ENCODE data around the gene ADCY2.

DNA sequence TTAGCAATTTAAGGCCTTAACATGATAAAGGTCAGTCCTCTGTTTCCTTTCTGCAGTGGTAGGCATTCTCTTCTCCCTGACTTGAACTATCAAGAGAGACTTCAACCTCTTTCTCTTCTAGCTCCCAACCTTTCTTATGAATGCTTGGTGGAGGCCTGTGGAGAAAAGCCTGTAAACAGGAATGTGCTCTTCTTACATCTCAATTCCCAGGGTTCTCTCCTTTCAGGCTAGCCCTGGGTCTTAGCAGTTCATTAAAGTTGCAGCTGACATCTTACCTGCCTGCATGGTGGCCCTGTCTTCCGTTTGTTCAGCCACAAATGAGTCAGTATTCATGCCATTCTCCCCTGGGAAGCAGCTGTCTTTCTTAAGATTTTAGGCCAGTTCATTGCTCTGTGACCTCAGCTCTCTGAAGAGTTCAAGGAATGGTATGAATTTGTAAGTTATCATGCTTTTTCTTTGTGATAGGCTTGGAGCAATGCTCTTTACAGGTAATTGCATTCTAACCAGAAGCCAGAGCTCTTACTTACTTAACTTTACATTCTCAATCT lies 77.8 kb downstream of the ADCY2 start:
- no peak for TF ChIP-seq POLR2AphosphoS5 (IDR thresholded peaks at IDR 0.05; ENCODE audit: low read depth, low read length)
- TF ChIP-seq POLR2A (IDR thresholded peaks at IDR 0.05; ENCODE audit: low read depth, low read length) = no peak
- TF ChIP-seq TAF1 (IDR thresholded peaks at IDR 0.05; ENCODE audit: borderline replicate concordance, low read depth, low read length) = no peak

All from GM12892 (cell line).